BJ (cell line): ENCODE data around the gene RAB34. TPM values are rescaled to one million over a fixed set of nuclear protein-coding genes. Genes with fewer than 3 reads are reported as not detected.

ENCODE experiments used
- CTCF ChIA-PET: fragments of 350-600 bp; formaldehyde crosslinking; extraction: SDS; loops from one replicate; lab custom pipeline; 2021; ENCODE audit warnings: antibody characterized with exemption, inconsistent platforms; lab: Yijun Ruan, JAX
- POLR2A ChIA-PET: fragments of 300-600 bp; sonication (Branson Sonifier 250); formaldehyde crosslinking; extraction: SDS; loops from one replicate; lab custom pipeline; 2021; ENCODE audit warnings: antibody characterized with exemption; lab: Charles Lee
- DNase-seq: peaks from one replicate; pipeline ENCODE4 v3.0.0-alpha.2; 2011; ENCODE audit warnings: low read depth
- H3K27me3 ChIP-seq: 2 replicates; pipeline ENCODE4 v1.6.0; 2011; ENCODE audit warnings: low read length; ENCODE audit not compliant: control insufficient read depth, insufficient read depth
- H3K36me3 ChIP-seq: 2 replicates; pipeline ENCODE4 v1.5.1; 2011; ENCODE audit warnings: low read length; ENCODE audit not compliant: control insufficient read depth, insufficient read depth
- H3K4me3 ChIP-seq: 2 replicates; pipeline ENCODE4 v1.5.1; 2011; ENCODE audit warnings: low read depth, mild to moderate bottlenecking, control low read depth, low read length
- polyA plus RNA-seq: library from polyadenylated mRNA; depleted of rRNA; stranded (reverse); fragments of >200 nt; gene quantifications from 2 replicates; pipeline ENCODE4 v1.2.3, GENCODE V29; 2011
- TF ChIP-seq, protein P1 (sequence below): IDR thresholded peaks from 2 replicates; pipeline ENCODE4 v1.5.1; 2011; ENCODE audit warnings: low read depth, mild to moderate bottlenecking, control low read depth, inconsistent platforms, low read length, moderate library complexity; ENCODE audit not compliant: insufficient read depth

The RAB34 gene
- polyA plus RNA-seq, 1 experiment: 473 TPM

DNA sequence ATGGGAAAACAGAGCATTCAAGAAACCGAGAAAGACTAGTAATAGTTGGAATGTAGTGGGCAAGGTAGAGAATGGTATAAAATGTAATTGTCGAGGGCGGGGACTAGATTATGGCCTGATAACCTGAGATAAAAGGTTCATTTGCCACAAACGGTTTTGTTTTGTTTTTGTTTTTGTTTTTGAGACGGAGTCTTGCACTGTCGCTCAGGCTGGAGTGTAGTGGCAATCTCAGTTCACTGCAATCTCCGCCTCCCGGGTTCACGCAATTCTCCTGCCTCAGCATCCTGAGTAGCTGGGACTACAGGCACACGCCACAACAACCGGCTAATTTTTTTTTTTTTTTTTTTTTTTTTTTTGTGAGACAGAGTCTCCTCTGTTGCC, 12.3 kb upstream of the RAB34 start:
- no peaks in the 10 kb centered on the region for H3K36me3 ChIP-seq
- CTCF ChIA-PET: interaction anchor here (10.9 kb wide), 1 partner anchor 18 kb away, joined by 416 read pairs; the partner anchor contains the start of gene TRAF4
- TF ChIP-seq, protein P1, sequence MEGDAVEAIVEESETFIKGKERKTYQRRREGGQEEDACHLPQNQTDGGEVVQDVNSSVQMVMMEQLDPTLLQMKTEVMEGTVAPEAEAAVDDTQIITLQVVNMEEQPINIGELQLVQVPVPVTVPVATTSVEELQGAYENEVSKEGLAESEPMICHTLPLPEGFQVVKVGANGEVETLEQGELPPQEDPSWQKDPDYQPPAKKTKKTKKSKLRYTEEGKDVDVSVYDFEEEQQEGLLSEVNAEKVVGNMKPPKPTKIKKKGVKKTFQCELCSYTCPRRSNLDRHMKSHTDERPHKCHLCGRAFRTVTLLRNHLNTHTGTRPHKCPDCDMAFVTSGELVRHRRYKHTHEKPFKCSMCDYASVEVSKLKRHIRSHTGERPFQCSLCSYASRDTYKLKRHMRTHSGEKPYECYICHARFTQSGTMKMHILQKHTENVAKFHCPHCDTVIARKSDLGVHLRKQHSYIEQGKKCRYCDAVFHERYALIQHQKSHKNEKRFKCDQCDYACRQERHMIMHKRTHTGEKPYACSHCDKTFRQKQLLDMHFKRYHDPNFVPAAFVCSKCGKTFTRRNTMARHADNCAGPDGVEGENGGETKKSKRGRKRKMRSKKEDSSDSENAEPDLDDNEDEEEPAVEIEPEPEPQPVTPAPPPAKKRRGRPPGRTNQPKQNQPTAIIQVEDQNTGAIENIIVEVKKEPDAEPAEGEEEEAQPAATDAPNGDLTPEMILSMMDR: no peak
- POLR2A ChIA-PET: no interaction called here
- no peak for DNase-seq
- H3K27me3 ChIP-seq: no peaks in the 10 kb centered on the region
- H3K4me3 ChIP-seq: no peak overlapping the region

DNA sequence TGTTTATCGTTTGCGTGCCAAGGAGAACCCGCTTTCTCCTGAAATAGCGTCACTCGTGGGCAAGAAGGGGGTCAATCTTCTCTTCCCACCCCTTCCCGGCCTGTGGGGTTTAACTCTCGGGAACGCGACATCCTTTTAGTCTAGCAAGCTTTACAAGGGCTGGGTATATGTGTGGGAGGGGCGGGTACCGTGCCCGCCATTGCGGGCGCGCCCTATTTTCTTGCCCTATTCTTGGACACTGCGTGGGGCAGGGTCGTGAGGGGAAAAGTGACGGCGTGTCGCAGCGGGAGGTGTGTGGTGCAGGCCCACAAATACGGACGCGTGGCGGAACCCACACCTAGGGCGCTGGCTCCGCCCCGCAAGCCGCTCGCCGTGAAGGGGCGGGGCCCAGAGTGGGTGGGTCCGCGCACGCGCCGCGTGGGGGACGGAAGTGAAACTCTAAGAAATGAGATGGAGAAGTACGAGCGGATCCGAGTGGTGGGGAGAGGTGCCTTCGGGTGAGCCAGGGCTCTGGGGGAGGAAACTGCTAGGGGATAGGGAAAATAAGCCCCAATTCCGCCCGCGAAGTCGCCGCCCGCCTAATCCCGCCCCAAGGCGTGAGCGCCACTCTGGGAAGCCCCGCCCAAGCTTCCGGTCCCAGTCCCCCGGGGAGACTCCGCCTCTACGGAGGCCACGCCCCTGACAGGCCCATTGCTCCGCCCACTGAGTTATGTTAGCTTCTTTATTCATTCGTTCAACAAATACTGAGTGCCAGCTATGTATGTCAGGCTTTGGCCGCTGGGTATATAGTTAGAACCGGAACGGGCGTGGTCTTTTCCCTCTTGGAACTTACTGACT, 10.9 kb upstream of the RAB34 start, which contains the start of gene NEK8:
NEK8 (plus strand) TSS at position 425 of the 837 bp plus-strand sequence; CDS start at position 451, 26 bp downstream.
- DNase-seq: peak; percentile 70
- H3K27me3 ChIP-seq: no peaks in the 10 kb centered on the region
- H3K36me3 ChIP-seq: peaks cover 5% of the 10 kb centered on the region
- ChIA-PET POLR2A (interaction anchor here (0.6 to 1.0 kb wide), 4 partner anchors 9 to 528 kb away, joined by 3 to 7 read pairs (median 4); partner anchors contain the start of gene RPL23A), CTCF (interaction anchor here (0.7 to 10.9 kb wide), 13 partner anchors 10 to 388 kb away, joined by 3 to 416 read pairs (median 9); partner anchors contain the start of genes PHF12, RPL23A and TRAF4)
- H3K4me3 ChIP-seq: peak within 1 kb of the TSS; percentile 75
- TF ChIP-seq, protein P1: no peak

DNA sequence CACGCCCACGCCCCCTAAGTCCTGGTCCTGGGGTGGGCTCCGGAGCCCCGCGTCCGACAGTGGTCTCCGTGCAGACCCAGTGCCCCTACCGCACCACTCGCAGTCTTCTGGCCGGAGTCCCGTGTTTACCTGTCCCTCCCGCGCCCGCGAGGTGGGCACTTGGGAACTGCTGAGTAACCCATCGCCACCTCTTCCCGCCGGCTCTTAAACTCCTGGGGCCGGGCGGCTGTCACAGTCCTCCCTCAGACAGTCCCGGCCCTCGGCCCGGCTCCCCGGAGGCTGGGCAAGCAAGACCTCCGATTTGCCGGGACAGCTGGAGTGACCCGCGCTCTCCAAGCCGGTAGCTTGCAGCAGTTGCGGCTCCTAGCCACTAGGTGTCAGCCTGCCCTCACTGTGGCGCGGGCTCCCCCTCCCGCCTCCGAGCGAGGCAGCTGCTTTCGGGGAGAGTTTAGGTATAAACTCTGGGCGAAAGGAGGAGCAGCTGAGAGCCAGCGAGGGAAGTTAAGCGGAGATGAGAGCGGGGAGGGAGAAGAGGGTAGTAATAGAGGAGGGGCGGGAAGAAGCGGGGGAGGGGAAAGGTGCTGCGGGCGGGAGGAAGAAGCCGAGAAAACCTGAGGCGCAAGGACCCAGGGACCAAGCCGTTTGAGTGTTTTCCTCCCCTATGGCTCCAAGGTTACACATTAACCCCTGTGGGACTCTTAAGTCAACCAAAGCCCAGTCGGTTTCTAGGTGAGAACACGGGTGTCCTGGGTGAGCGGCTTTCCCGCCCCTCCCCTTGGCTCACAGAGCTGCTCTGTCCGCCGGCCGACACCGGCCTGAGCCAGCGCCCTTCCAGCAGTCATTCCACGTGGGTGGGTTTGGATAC, 9.2 kb upstream of the RAB34 start:
- TF ChIP-seq, protein P1: peak; percentile 99

DNA sequence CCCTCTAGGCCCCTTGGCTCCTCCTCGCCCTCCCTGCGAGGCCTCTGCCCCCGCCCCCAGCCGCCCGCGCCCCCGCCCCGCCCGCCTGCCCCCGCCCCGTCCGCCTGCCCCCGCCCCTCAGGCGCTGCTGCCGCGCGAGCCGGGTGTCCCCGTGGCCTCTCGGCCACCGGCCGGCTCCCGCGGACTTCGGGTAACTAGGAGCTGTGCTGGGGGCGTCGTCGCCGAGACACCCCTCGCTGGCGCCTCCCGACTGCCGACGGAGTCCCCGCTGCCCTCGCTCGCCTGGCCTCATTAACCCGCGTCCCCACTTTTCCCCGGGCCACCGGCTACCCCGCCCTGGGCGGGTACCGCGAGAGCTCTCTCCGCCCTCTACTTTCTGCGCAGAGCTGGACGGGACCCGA, 8.6 kb upstream of the RAB34 start, which contains the start of gene TLCD1:
TLCD1 (minus strand) TSS at position 8 of the 401 bp plus-strand sequence. CDS start 136 bp downstream, outside the sequence.
- H3K36me3 ChIP-seq: peaks cover 18% of the 10 kb centered on the region
- CTCF ChIA-PET: interaction anchor here (0.8 to 10.9 kb wide), 41 partner anchors 7 to 398 kb away, joined by 3 to 416 read pairs (median 6); partner anchors contain the start of genes DHRS13, FAM222B, PHF12 and PROCA1
- no peaks in the 10 kb centered on the region for H3K27me3 ChIP-seq
- POLR2A ChIA-PET: interaction anchor here (1.7 kb wide), 1 partner anchor 23 kb away, joined by 19 read pairs; no protein-coding TSS in a partner anchor
- TF ChIP-seq, protein P1: no peak
- DNase-seq: no peak
- H3K4me3 ChIP-seq: peak within 1 kb of the TSS; percentile 71

More for the DNA sequence above, 9.2 kb upstream of the RAB34 start:
- CTCF ChIA-PET: interaction anchor here (0.6 to 10.9 kb wide), 49 partner anchors 8 to 397 kb away, joined by 3 to 416 read pairs (median 5); partner anchors contain the start of genes DHRS13, FAM222B, PHF12 and PROCA1
- peak; percentile 65 for DNase-seq
- POLR2A ChIA-PET: interaction anchor here (1.7 kb wide), 1 partner anchor 23 kb away, joined by 19 read pairs; no protein-coding TSS in a partner anchor
- Histone ChIP-seq H3K36me3 (peaks cover 15% of the 10 kb centered on the region), H3K4me3 (peak overlapping the region; percentile 71), H3K27me3 (no peaks in the 10 kb centered on the region)
